Smooth muscle cell of the pulmonary artery (primary cell): ENCODE results near the gene P4HA1. TPM values are rescaled to one million over a fixed set of nuclear protein-coding genes. Genes with fewer than 3 reads are reported as not detected.

ENCODE experiments used
- total RNA-seq: library from RNA; depleted of rRNA; stranded (reverse); fragments of >200 nt; gene quantifications from 2 replicates; pipeline ENCODE4 v1.2.3, GENCODE V29; 2014

The P4HA1 gene
- 457 and 753 TPM in 2 replicates for total RNA-seq

DNA sequence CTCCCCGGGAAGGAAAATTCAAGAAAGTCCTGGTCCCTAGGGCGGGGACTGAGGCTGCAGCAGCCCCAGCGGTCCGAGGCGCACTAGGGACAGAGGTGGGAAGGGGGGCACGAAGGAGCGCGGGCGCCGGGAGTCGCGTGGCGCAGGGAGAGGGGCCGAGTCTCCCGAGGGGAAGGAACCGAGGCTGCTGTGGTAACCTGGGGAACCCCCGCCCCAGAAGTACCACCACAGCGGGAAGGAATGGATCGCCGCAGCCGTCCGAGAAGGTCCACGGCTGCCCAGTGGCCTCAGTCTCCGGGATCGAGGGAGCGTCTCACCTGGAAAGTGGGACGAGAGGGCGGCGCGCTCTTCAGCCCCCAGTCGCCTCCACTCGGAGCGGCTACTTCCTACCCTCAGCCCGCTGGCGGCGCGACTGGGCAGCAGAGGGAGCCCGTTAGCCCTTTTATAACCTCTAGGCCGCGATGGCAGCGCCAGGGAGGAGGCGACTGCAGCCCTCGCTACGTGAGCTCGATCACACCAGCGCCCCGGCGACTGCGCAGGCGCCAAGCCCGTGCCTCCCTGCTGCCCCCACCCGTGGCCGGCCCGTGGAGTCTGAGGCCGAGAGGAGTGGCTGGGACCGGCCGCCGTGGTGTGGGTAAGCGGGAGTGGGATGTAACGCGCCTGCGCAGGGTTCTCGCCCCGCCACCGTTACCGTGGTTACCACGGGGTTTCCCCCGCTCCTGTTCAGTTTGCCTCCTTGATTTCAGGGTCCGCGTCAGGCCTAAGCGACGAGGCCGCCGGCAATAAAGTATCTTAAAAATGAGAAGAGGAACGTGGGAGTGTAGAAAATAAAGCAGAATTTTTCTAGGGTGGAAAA, at the start of gene P4HA1:
Gene P4HA1 (minus strand): TSS at position 418 of the 856 bp plus-strand sequence. CDS start 21,983 bp downstream, outside the sequence.

GRCh38 chr10:73110345-73110849, 13.7 kb upstream of the P4HA1 start, which contains the start of gene NUDT13:
NUDT13 (plus strand) TSS chr10:73110455; CDS start chr10:73114366, 3,911 bp downstream.

Other genes starting within 250 kb of the P4HA1 start
- gene OIT3, start 203.1 kb downstream of the P4HA1 start, total RNA-seq: under 0.01 and 0.03 TPM in 2 replicates
- not detected in 2 replicates for gene PLA2G12B, start 142.1 kb downstream of the P4HA1 start, total RNA-seq
- 1.1 and 1.6 TPM in 2 replicates for gene NUDT13, start 13.6 kb upstream of the P4HA1 start, total RNA-seq
- gene ECD, start 71.1 kb upstream of the P4HA1 start, total RNA-seq: 19.8 and 21.4 TPM in 2 replicates
- gene FAM149B1, start 71.3 kb upstream of the P4HA1 start, total RNA-seq: 42.3 and 44.6 TPM in 2 replicates
- gene DNAJC9, start 150.4 kb upstream of the P4HA1 start, total RNA-seq: 15.3 and 15.4 TPM in 2 replicates
- 43.9 and 50.1 TPM in 2 replicates for gene MRPS16, start 155.8 kb upstream of the P4HA1 start, total RNA-seq